GOT3 (cell line): ENCODE data around the gene PIGU.
A peak's percentile ranks its signal among the peaks of the same experiment; 100 is the strongest.

Experiments
- DNase-seq: peaks from one replicate; lab custom pipeline; 2025; ENCODE audit warnings: mixed read lengths; lab: John Stamatoyannopoulos, UW

Gene PIGU

DNA sequence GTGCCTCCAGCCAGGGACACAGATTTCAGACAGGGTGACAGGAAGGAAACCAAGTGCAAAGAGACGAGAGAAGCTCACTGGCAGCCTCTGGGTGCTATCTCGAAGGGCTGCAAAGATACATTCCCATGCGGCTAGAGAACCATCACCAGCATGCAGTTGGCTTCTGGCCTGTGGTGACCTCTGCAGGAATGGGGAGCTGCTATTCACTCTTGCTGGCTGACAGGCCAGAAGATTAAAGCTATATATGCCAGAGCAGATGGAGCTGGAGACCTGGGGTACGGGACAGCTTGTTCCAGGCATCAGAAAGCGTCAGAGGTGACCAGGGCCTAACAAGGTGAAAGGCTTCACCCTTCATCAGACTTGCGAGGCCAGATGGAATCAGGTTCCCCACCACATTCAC is 98.4 kb downstream of the PIGU start:
- DNase-seq = no peak

GRCh38 chr20:34578025-34578424 is 98.9 kb downstream of the PIGU start:
- DNase-seq = no peak

- no peak for DNase-seq
Measured at GRCh38 chr20:34577061-34577460, 99.8 kb downstream of the PIGU start.

DNA sequence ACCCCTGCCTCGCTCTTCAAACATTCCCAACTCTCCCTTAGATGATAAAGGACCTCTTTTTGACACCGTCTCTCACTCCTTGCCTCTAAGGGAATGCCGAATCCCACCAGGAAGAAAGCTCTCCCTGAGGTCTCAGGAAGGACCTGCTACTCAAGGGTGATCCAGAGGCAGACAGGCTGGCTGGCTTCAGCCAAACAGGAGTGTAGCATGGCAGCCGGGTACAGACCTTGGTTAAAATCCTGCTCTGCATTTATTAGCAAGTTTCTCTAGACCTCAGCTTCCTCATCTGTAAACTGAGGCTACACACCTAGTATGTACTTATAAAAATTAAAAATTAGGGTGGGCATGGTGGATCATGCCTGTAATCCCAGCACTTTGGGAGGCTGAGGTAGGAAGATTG is 101.1 kb downstream of the PIGU start:
- DNase-seq = no peak

GRCh38 chr20:34575271-34575670 is 101.6 kb downstream of the PIGU start:
- no peak for DNase-seq

GRCh38 chr20:34574861-34575260 is 102.0 kb downstream of the PIGU start:
- no peak for DNase-seq

DNA sequence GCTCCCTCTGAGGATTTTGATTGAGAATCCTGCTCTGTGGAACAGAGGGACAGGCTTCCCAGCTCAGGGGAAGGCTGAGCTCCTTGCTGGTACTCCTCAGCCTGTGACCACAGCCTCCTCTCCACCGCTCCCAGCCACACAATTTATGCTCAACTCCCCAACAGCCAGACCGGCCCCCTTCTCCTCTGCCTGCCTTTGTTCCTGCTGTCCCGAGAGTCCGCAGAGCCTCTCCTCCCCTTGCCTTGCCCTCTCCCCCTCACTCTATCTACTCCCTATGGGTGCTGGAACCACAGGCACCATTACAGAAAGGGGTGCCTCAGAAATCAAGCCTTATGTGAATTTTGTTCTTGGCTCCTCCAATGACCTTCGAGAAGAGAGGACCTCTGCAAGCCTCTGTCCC is 102.5 kb downstream of the PIGU start:
- DNase-seq = no peak

- DNase-seq = no peak
Measured at GRCh38 chr20:34573541-34574300, 103.2 kb downstream of the PIGU start.

DNA sequence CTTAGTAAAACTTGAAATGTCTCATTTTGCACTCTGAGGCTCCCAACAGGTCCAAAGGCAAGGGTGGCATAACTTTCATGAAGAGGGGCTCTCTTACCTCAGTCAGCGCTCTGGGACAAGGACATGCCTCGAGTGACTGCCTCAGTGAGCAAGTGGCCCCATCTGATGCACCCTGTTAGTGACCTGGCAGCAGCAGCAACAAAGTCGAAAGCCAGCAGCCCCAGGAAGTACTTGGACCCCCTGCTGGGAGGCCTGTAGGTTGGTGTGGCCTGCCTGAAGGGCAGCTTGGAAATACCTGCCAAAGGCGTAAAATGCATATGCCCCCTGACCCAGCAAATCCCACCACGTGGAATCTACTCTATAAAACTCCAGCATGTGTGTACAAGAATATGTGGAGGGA is 105.1 kb downstream of the PIGU start:
- no peak for DNase-seq

DNA sequence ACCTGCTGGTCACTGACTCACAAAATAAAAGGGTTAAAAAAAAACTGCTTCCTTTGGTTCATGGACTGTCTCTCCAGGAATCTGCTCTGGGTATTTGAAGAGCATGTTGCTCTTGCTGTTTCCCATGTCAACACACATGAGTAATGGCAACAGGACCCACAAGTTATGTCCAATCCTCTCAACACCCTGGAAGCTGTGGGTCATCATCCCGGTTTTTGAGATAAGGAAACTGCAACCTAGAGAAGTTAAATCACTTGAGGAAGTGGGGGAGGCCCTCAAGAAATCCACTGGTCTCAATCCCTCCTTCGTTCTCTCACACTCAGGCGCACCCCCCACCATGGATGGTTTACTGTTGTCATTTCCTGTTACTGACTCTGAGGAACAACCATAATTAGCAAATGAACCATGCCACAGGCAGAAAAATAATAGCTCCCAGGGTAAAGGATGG is 106.0 kb downstream of the PIGU start:
- DNase-seq = no peak

DNA sequence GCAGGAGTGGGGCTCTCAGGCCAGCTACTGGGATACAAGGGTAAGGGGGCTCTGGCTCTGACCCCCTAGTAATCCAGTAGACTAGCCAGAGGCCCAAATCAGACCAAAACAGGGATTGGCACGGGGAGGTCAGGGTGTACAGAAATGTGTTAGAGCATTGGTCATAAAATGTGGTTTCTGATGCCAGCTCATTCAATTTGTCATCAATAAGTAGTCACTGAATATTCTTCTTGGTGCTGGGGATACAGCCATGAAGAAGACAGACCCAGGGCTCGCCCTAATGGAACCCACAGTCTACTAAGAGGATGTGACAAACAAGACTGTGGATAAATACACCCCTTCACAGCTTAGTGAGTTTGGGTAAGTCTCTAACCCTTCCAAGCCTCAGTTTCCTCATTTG is 107.3 kb downstream of the PIGU start:
- no peak for DNase-seq

DNA sequence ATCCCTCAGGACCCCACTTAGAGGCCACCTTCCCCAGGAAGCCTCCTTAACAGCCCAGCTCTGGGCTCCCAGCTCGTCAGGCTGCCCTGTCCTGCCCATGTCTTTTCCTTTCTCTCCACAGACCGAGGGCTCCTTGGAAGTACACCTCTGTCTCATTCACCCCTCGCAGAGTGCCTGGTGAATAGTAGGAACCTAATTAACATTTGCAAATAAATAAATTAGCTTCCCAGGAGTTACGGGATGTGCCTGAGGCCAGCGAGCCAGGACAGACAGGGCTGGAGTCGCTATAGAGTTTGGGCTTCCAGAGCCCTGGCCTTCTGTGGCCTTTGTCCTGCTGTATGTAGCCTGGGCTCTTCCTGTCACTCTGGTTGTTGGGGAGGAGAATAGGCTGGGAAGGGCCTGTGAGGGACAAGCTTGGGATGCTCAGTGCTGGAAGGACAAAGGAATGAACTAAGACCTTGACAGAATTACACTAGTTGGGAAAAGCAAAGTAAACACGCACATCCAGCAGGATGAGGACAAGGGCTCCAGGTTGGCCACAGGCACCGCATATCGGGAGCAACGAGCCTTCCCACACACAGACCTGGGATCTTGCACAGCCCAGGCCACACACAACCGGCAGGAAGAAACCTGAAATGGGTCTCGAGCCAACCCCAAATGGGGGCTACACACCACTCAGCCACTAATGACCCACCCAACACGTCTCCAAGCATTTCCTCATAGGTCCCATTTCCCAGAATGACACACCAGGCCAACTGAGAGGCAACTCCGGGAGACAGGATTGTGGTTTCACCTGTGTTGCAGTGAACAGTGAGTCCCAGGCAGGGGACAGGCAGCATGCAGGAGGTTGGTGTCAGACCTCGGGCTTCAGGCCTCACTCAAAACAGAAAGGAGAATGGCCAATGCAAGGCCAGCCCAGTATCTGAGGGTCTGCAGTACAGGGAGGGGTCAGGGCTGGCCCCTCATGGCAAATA is 108.7 kb downstream of the PIGU start:
- DNase-seq = no peak

DNA sequence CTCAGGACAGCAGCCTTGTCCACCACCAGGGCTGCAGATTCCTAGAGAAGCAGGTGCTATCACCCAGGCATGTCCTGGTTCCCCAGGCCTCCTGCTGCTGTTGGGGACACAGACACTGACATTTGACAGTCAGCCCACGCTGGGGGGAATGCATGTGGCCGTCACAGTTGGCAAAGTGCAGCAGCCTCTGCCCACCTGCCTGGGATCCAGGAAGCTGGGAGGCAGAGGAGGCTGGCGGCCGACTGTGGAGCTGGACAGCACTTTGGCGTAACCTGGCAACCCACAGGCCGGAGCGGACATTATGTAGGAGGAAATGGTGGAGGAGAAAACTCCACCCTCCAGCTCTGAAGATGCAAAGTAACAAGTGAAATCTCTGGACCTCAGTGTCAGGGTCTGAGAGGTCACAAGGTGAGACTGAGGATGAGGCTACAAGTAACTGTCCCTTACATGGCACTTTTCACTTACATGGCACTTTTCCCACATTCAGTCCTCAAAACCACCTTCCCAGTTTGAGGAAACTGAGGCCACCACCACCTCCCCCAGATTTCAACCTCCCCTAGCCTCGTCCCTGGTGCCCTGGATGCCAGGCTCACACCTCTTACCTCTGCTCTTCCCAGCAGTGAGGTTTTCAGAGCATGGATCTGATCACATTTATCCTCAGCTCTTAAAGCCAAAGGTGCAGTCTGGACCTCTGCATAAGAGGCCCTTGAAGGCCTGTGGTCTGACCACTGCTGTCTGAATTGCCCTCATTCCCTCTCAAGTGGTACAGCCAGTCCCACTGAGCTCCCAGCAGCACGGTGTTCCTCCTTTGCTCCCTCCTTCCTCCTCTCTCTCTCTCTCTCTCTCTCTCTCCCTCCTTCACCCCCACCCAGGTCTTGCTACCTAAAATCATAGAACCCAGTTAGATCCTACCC is 109.7 kb downstream of the PIGU start:
- no peak for DNase-seq

DNA sequence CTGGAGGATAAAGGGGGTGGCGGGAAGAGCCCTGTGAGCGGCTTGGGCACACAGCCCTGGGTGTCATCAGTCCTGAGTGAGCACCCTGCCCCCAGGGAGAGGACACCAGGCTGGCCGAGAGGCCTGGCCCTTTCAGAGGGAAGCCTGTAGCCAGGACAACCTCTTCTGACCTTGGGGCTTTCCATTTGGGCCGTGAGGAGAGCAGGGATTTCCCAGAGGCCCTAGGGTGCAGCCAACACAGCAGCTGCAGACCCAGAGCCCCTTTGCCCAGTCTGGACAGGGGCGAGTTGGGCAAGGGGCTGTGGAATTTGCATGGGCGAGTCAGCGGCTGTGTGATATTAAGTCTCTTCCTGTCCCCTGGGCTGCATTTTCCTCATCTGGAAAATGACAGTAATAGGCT is 112.1 kb downstream of the PIGU start:
- no peak for DNase-seq

DNA sequence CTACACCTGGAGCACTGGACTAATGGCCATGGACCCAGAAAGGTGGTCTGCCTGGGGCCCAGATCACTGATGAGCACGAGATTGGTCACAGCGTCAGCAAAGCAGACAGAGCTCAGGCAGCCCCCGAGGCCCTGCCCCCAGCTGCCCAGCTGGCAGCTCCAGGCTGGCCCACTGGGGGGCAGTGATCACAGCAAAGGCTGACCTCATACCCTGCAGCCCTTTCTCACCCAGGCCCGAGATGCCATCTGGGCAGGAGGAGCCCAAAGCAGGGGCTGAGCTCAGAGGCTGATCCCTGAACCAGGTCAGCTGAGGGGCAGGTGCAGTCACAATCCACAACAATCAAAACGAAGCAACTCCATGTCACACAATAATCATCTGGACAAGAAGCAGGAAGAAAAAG is 114.3 kb downstream of the PIGU start:
- no peak for DNase-seq

DNA sequence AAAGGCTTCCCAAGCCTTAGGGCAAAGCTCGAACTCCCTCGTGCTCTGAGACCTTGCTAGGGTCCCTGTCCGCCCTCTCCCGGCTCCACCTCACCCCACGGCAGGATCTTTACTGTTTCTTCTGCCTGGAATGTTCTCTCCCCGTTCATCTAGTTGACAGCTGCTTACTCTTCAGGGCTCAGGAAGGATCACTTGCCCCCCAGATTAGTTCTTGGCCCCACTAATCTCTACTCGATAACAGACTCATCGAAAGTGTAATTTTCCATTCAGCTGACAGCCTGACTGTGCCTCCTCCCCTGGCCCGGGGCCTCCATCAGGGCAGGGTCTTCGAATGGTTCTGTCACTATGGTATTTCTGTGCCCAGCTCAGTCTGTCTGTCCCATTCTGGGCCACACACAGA is 115.2 kb downstream of the PIGU start:
- DNase-seq = no peak

DNA sequence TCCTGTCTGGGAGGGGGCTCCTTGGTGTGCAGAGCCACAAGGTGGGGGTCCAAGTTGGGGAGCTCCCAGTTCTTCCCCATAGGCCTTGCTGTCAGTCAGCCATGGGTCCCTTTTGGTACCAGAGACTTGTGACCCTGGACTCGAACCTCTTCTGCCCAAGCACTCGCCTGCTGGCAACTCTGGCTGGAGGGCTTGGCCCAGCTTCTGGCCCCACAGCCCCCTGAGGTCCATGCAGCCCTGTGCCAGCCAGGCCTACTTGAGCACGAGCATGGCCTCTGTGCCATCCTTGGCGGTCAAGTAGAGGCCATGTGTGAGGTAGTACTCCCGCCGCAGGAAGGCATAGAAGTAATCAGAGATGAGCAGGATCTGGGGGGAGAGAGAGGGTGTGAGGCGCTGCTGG is 116.3 kb downstream of the PIGU start:
- DNase-seq = no peak

GRCh38 chr20:34560141-34560523 is 116.8 kb downstream of the PIGU start:
- DNase-seq = no peak

- DNase-seq = no peak
Measured at GRCh38 chr20:34559311-34560140, 117.4 kb downstream of the PIGU start.

DNA sequence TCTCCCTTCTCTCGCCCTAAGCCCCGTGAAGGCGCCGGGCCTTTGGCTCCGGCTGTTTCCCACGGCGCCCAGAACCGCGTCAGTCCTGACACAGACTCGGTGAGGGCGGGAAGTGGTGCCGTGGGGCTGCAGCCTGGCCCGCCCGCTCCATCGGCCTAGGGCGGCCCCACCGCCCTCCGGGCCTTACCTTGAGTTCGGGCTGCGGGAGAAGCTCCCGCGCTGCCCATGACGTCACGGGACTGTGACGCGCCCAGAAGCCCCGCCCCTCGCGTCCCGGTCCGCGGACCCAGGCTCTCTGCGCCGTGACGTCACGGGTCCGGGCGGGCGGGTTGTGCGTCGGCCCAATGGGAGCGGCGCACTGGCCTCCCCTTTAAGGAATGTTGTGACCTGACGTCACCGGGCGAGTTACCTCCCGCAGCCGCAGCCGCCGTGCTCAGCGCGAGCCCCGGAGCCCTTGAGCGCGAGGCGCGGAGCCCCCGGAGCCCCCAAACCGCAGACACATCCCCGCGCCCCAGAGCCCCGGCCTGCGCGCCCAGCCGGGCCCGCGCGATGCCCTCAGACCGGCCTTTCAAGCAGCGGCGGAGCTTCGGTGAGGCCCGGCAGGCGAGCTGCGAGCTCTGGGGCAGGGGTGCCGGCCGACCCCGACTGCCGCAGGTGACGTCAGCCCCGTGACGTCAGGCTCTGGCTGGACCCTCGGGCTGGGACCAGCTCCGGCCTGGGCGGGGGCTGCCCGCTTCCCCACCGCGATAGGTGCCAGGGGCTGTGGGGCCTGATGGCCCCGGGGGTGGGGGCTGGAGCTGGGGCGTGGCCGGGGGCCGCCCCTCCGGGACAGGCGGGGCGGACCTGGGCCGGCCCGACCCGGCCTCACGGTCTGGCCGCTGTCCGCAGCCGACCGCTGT is 118.3 kb downstream of the PIGU start, which contains the start of gene MAP1LC3A:
Gene MAP1LC3A, plus strand, starts transcription at position 399 of the 899 bp plus-strand sequence. Its CDS starts 151 bp downstream, at position 550.
- peak; percentile 85 for DNase-seq
